H1 (cell line): ENCODE measurements around the gene TUT4. TPM values are rescaled to one million over a fixed set of nuclear protein-coding genes. Genes with fewer than 3 reads are reported as not detected.

Experiments
- CTCF ChIA-PET: fragments of 300-600 bp; sonication (Branson Sonifier 250); formaldehyde crosslinking; loops from one replicate; lab custom pipeline; 2021; ENCODE audit not compliant: partially characterized antibody; lab: Charles Lee
- POLR2A ChIA-PET: fragments of 300-600 bp; sonication (Branson Sonifier 250); formaldehyde crosslinking; loops from one replicate; lab custom pipeline; 2021; ENCODE audit warnings: inconsistent platforms; ENCODE audit not compliant: partially characterized antibody; lab: Charles Lee
- DNase-seq, 2 experiments: peaks; one replicate each; pipeline versions ENCODE4 v3.0.0 to v3.0.0-alpha.2; 2010 to 2022; ENCODE audit warnings: low spot score in 2 of 2, low read depth in 1 of 2, mixed read lengths in 1 of 2
- FAIRE-seq: peaks from 2 replicates; lab custom pipeline; 2011; peaks lifted over from hg19 to GRCh38; lab: Jason Lieb, UNC
- H2AFZ ChIP-seq: 2 replicates; pipeline ENCODE4 v1.8.1; 2012; ENCODE audit warnings: low read length, inconsistent platforms
- H2AK5ac ChIP-seq: 2 replicates; pipeline ENCODE4 v1.6.1; 2013; ENCODE audit warnings: low read depth, low read length
- H2BK120ac ChIP-seq: replicated peaks from 2 replicates; pipeline ENCODE3; 2013; ENCODE audit warnings: low read depth, low read length, inconsistent platforms
- H2BK12ac ChIP-seq: 2 replicates; pipeline ENCODE4 v1.6.1; 2013; ENCODE audit warnings: low read depth, low read length
- H2BK15ac ChIP-seq: 2 replicates; pipeline ENCODE4 v1.6.1; 2013; ENCODE audit warnings: low read length
- H2BK20ac ChIP-seq: 2 replicates; pipeline ENCODE4 v1.6.1; 2013; ENCODE audit warnings: low read length
- H2BK5ac ChIP-seq: 2 replicates; pipeline ENCODE4 v1.6.1; 2013; ENCODE audit warnings: low read depth, low read length
- H3K14ac ChIP-seq: 2 replicates; pipeline ENCODE4 v1.6.1; 2013; ENCODE audit warnings: inconsistent platforms; ENCODE audit not compliant: insufficient read length
- H3K18ac ChIP-seq: 2 replicates; pipeline ENCODE4 v1.6.1; 2013; ENCODE audit warnings: low read length; ENCODE audit errors: extremely low read depth
- H3K23ac ChIP-seq: 2 replicates; pipeline ENCODE4 v1.6.1; 2013; ENCODE audit warnings: inconsistent platforms; ENCODE audit not compliant: insufficient read length
- H3K23me2 ChIP-seq: 2 replicates; pipeline ENCODE4 v1.6.1; 2013; ENCODE audit warnings: low read depth, low read length
- H3K27ac ChIP-seq: 2 replicates; pipeline ENCODE4 v1.6.1; 2011; ENCODE audit warnings: low read depth, low read length, inconsistent platforms
- H3K27me3 ChIP-seq, 4 experiments: replicated peaks in 1 of 4; 1 replicate in 1 of 4; 2 replicates in 3 of 4; pipeline versions ENCODE4 v1.6.1 to v1.8.1; 2011 to 2013; ENCODE audit warnings: low read length in 3 of 4, mild to moderate bottlenecking in 3 of 4, inconsistent platforms in 2 of 4, mixed read lengths in 2 of 4, moderate library complexity in 1 of 4; ENCODE audit not compliant: control insufficient read depth in 3 of 4, insufficient read depth in 3 of 4; ENCODE audit errors: extremely low read depth in 1 of 4
- H3K36me3 ChIP-seq, 4 experiments: 2 replicates each; pipeline versions ENCODE4 v1.6.1 to v1.8.1; 2011 to 2013; ENCODE audit warnings: mild to moderate bottlenecking in 4 of 4, low read length in 3 of 4, moderate library complexity in 2 of 4, control low read depth in 1 of 4, inconsistent platforms in 1 of 4; ENCODE audit not compliant: insufficient read depth in 4 of 4, control insufficient read depth in 2 of 4
- H3K4ac ChIP-seq: replicated peaks from 2 replicates; pipeline ENCODE3; 2013; ENCODE audit warnings: low read length, low read depth, mixed read lengths, inconsistent platforms; ENCODE audit not compliant: insufficient read length
- H3K4me1 ChIP-seq, 4 experiments: replicated peaks in 1 of 4; 1 replicate in 1 of 4; 2 replicates in 3 of 4; pipeline versions ENCODE4 v1.6.1 to v1.8.1; 2011 to 2013; ENCODE audit warnings: low read length in 3 of 4, inconsistent platforms in 2 of 4, mixed read lengths in 1 of 4; ENCODE audit not compliant: insufficient read depth in 4 of 4, control insufficient read depth in 3 of 4
- H3K4me2 ChIP-seq, 2 experiments: 2 replicates each; pipeline versions ENCODE4 v1.6.1 to v1.8.1; 2011 to 2013; ENCODE audit warnings: low read depth in 2 of 2, low read length in 2 of 2, control low read depth in 1 of 2, inconsistent platforms in 1 of 2, mild to moderate bottlenecking in 1 of 2; ENCODE audit not compliant: insufficient read depth in 1 of 2
- H3K4me3 ChIP-seq, 4 experiments: fragments of 200-600, 300-600 bp in 1 of 4; sonication (generic), shearing (Covaris generic), sonication (Bioruptor Twin) in 1 of 4; 2 replicates each; pipeline versions ENCODE4 v1.5.1 to v1.8.1; 2011 to 2016; ENCODE audit warnings: low read length in 4 of 4, low read depth in 3 of 4, control low read depth in 2 of 4, inconsistent platforms in 2 of 4, mild to moderate bottlenecking in 2 of 4, mixed read lengths in 1 of 4, moderate library complexity in 1 of 4; ENCODE audit not compliant: insufficient read depth in 2 of 4; ENCODE audit errors: extremely low read depth in 1 of 4
- H3K56ac ChIP-seq: replicated peaks from 2 replicates; pipeline ENCODE3; 2013; ENCODE audit warnings: low read depth, mild to moderate bottlenecking, mixed read lengths, low read length, inconsistent platforms; ENCODE audit not compliant: insufficient read length
- H3K79me1 ChIP-seq: 2 replicates; pipeline ENCODE4 v1.6.1; 2013; ENCODE audit warnings: low read depth, low read length, control low read depth
- H3K79me2 ChIP-seq, 2 experiments: 2 replicates each; pipeline versions ENCODE4 v1.6.1 to v1.8.1; 2012 to 2013; ENCODE audit warnings: low read length in 2 of 2, mild to moderate bottlenecking in 2 of 2, inconsistent platforms in 1 of 2; ENCODE audit not compliant: insufficient read depth in 2 of 2, control insufficient read depth in 1 of 2
- H3K9ac ChIP-seq, 4 experiments: replicated peaks in 1 of 4; 1 replicate in 1 of 4; 2 replicates in 3 of 4; pipeline versions ENCODE4 v1.6.1 to v1.8.1; 2011 to 2013; ENCODE audit warnings: low read depth in 3 of 4, low read length in 3 of 4, control low read depth in 2 of 4, mild to moderate bottlenecking in 2 of 4, moderate library complexity in 2 of 4, inconsistent platforms in 1 of 4; ENCODE audit errors: extremely low read depth in 1 of 4
- H3K9me3 ChIP-seq, 2 experiments: 2 replicates each; pipeline versions ENCODE4 v1.6.1 to v1.8.1; 2012 to 2013; ENCODE audit warnings: mild to moderate bottlenecking in 2 of 2, moderate library complexity in 2 of 2, control low read depth in 1 of 2, inconsistent platforms in 1 of 2, low read depth in 1 of 2, low read length in 1 of 2, mixed read lengths in 1 of 2; ENCODE audit not compliant: insufficient read depth in 2 of 2
- H4K20me1 ChIP-seq, 2 experiments: replicated peaks in 1 of 2; 2 replicates each; pipeline versions ENCODE3 to v1.8.1; 2011 to 2013; ENCODE audit warnings: inconsistent platforms in 2 of 2, low read length in 2 of 2, mild to moderate bottlenecking in 1 of 2; ENCODE audit not compliant: insufficient read depth in 2 of 2, control insufficient read depth in 1 of 2
- H4K5ac ChIP-seq: 2 replicates; pipeline ENCODE4 v1.6.1; 2013; ENCODE audit warnings: low read length, low read depth, mixed read lengths, inconsistent platforms; ENCODE audit not compliant: insufficient read length
- H4K8ac ChIP-seq: 2 replicates; pipeline ENCODE4 v1.8.0; 2013; ENCODE audit warnings: mild to moderate bottlenecking, moderate library complexity, low read length, inconsistent platforms; ENCODE audit not compliant: insufficient read depth; ENCODE audit errors: extremely low read depth
- H4K91ac ChIP-seq: replicated peaks from 2 replicates; pipeline ENCODE3; 2013; ENCODE audit warnings: low read length, mixed read lengths, inconsistent platforms; ENCODE audit not compliant: insufficient read length
- MAFK ChIP-seq: IDR thresholded peaks from 2 replicates; pipeline ENCODE4 v1.6.1; 2012; ENCODE audit warnings: low read depth, mild to moderate bottlenecking, improper control_type of control experiment, low read length
- SIRT6 ChIP-seq: IDR thresholded peaks from one replicate; pipeline ENCODE4 v1.7.1; 2012; ENCODE audit warnings: low read length, inconsistent platforms
- WGBS, 2 experiments: shearing (Covaris generic) in 1 of 2; methylation state at CpG; one replicate each; pipeline versions ENCODE4 v1.1.6 to v1.1.7; 2013 to 2015; ENCODE audit warnings: low lambda C conversion rate in 2 of 2, mixed read lengths in 2 of 2, inconsistent platforms in 1 of 2, low coverage in 1 of 2, missing lambda C conversion rate in 1 of 2; ENCODE audit not compliant: insufficient replicate concordance in 2 of 2, insufficient coverage in 1 of 2, insufficient read length in 1 of 2; ENCODE audit errors: extremely low coverage in 1 of 2, missing lambda C conversion rate in 1 of 2; 5-methylcytosine and 5-hydroxymethylcytosine counted together
- polyA plus RNA-seq, 7 experiments: library from polyadenylated mRNA; depleted of rRNA in 3 of 7; stranded (reverse) in 5 of 7; unstranded in 2 of 7; fragments of >200 nt in 5 of 7; fragments of 200-250 nt in 2 of 7; gene quantifications; 1 replicate in 5 of 7; 2 replicates in 1 of 7; 4 replicates in 1 of 7; pipeline versions ENCODE4 v1.2.1 to v1.2.3, GENCODE V29; 2011 to 2013; ENCODE audit warnings: missing spikeins in 2 of 7, mixed read lengths in 2 of 7
- total RNA-seq: library from RNA; stranded (reverse); fragmentation: NEBNext Ultra II Directional; extraction: Animal tissue kit (Norgen Biotek cat#: 25700); gene quantifications from 2 replicates; pipeline ENCODE4 v1.2.1, GENCODE V29; 2021

TUT4 gene
- total and polyA plus RNA-seq, 2 of the 8 experiments (the other 6 are each of a cell fraction or from before 2014, with no cell fraction given) = 54.5 to 63.3 TPM

DNA sequence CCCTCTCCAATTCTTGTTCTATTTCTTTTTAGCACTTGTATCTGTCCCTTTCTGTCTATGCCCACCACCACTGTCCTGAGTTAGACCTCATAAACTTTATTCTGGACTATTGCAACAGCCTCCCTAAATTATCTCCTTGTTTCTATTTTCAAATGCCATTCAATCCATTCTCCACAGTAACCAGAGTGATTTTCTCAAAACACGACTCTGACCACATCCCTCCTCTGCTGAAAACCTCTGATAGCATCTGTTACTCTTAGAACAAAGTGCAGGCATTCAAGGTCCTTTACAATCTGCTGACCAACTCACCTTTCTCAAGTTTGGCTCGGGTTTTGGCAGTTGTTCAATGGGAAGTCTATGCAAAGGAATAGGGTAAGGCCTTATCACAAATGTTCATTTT, 26.5 kb upstream of the TUT4 start:
- Histone ChIP-seq H3K56ac (no peak overlapping the region), H2AFZ (no peak overlapping the region), H4K5ac (no peak overlapping the region), H3K79me1 (no peaks in the 10 kb centered on the region), H4K8ac (no peak overlapping the region), H4K91ac (no peak overlapping the region), H2BK5ac (no peak overlapping the region), H3K4me2 (no peak overlapping the region), H2BK12ac (no peak overlapping the region), H3K27ac (no peak overlapping the region), H3K36me3 (no peaks in the 10 kb centered on the region), H3K23ac (no peak overlapping the region), H4K20me1 (no peaks in the 10 kb centered on the region), H3K4me1 (no peaks in the 10 kb centered on the region), H3K23me2 (no peaks in the 10 kb centered on the region), H2BK20ac (no peak overlapping the region), H3K27me3 (no peaks in the 10 kb centered on the region; a peak in 1 of 7 replicates), H3K4ac (no peak overlapping the region), H3K18ac (no peak overlapping the region), H3K79me2 (no peaks in the 10 kb centered on the region), H3K14ac (no peak overlapping the region), H3K4me3 (no peak overlapping the region), H3K9me3 (no peaks in the 10 kb centered on the region), H3K9ac (no peak overlapping the region), H2BK15ac (no peak overlapping the region), H2AK5ac (no peak overlapping the region), H2BK120ac (no peak overlapping the region)
- ChIA-PET POLR2A (no interaction called here), CTCF (interaction anchor here (0.7 to 1.0 kb wide), 2 partner anchors 14 to 383 kb away, joined by 3 read pairs; no protein-coding TSS in a partner anchor)
- DNase-seq (no peak), FAIRE-seq (no peak)
- TF ChIP-seq MAFK = no peak
- no peak for TF ChIP-seq SIRT6
- WGBS, 2 experiments = 83% methylated on average over 2 of the region's 2 CpGs; no CpG with 5 or more reads in 1 of the 2 experiments
